ENCODE results near the gene HSD17B14. TPM values are rescaled to one million over a fixed set of nuclear protein-coding genes. Genes with fewer than 3 reads are reported as not detected.

Gene HSD17B14
- total and polyA plus RNA-seq, 2 experiments from 2014 or later, result 31.7 to 43.1 TPM

DNA sequence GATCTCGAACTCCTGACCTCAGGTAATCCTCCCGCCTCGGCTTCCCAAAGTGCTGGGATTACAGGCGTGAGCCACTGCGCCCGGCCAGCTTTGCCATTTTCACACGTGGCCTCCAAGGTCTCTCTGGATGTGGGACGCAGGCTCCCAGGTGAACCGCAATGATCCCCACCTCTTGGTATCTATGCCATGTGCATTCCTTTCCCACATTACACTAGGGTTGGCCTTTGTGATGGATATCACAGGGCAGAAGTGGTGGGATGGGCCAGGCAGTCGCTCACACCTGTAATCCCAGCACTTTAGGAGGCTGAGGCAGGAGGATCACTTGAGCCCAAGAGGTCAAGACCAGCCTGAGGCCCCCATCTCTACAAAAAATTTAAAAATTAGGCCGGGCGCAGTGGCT lies 58.6 kb downstream of the HSD17B14 start:
- DNase-seq (ENCODE audit: low read depth in 1 of 2, low spot score in 1 of 2), result no peak

DNA sequence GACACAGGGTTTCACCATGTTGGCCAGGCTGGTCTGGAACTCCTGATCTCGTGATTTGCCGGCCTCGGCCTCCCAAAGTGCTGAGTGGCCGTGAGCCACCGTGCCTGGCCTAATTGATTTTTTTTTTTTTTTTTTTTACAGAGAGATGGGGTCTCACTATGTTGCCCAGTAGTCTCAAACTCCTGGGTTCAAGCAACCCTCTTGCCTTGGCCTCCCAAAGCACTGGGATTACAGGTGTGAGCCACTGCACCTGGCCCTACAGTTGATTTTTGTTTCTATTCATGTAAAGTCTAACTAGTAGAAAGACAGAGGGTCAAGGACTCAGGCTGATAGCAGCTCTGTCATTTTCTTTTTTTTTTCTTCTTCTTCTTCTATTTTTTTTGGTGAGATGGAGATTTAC lies 59.2 kb downstream of the HSD17B14 start:
- Histone ChIP-seq H3K4me1 (ENCODE audit: low read depth) (no peaks in the 10 kb centered on the region), H3K9me3 (ENCODE audit: low read depth) (no peaks in the 10 kb centered on the region), H3K36me3 (no peaks in the 10 kb centered on the region), H3K4me3 (no peak overlapping the region), H3K27ac (no peak overlapping the region), H3K27me3 (no peaks in the 10 kb centered on the region)
- TF ChIP-seq, protein P1, sequence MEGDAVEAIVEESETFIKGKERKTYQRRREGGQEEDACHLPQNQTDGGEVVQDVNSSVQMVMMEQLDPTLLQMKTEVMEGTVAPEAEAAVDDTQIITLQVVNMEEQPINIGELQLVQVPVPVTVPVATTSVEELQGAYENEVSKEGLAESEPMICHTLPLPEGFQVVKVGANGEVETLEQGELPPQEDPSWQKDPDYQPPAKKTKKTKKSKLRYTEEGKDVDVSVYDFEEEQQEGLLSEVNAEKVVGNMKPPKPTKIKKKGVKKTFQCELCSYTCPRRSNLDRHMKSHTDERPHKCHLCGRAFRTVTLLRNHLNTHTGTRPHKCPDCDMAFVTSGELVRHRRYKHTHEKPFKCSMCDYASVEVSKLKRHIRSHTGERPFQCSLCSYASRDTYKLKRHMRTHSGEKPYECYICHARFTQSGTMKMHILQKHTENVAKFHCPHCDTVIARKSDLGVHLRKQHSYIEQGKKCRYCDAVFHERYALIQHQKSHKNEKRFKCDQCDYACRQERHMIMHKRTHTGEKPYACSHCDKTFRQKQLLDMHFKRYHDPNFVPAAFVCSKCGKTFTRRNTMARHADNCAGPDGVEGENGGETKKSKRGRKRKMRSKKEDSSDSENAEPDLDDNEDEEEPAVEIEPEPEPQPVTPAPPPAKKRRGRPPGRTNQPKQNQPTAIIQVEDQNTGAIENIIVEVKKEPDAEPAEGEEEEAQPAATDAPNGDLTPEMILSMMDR (IDR thresholded peaks at IDR 0.05; ENCODE audit: low read depth, low read length), result no peak
- DNase-seq (ENCODE audit: low read depth in 1 of 2, low spot score in 1 of 2), result no peak

More for the DNA sequence above, 58.6 kb downstream of the HSD17B14 start:
- H3K4me1 ChIP-seq (ENCODE audit: low read depth), result no peaks in the 10 kb centered on the region
- H3K27me3 ChIP-seq, result no peaks in the 10 kb centered on the region
- no peaks in the 10 kb centered on the region for H3K36me3 ChIP-seq
- TF ChIP-seq, protein P1 (IDR thresholded peaks at IDR 0.05; ENCODE audit: low read depth, low read length), result no peak
- no peak overlapping the region for H3K27ac ChIP-seq
- no peak overlapping the region for H3K4me3 ChIP-seq
- no peaks in the 10 kb centered on the region for H3K9me3 ChIP-seq (ENCODE audit: low read depth)

DNA sequence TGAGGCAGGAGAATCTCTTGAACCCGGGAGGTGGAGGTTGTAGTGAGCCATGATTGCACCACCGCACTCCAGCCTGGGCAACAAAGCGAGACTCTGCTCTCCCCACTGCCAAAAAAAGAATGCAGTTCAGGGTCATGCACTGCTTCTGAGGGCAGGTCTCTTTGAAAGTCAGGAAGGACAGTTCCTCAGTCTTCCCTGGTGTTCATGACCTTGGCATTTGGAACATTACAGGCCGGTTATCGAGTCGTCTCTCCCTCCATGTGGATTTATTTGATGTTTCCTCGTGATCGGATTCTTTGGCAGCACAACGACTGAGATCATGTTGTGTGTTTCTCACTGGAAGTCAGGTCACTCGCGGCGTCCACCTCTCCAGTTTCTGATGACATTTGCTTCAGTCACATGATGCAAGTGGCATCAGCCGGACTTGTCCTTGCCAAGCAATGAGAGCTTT lies 63.8 kb downstream of the HSD17B14 start:
- Histone ChIP-seq H3K4me1 (ENCODE audit: low read depth) (no peaks in the 10 kb centered on the region), H3K27ac (no peak overlapping the region), H3K9me3 (ENCODE audit: low read depth) (no peaks in the 10 kb centered on the region), H3K4me3 (no peak overlapping the region), H3K27me3 (no peaks in the 10 kb centered on the region), H3K36me3 (no peaks in the 10 kb centered on the region)
- DNase-seq (ENCODE audit: low read depth in 1 of 2, low spot score in 1 of 2), result no peak
- TF ChIP-seq, protein P1 (IDR thresholded peaks at IDR 0.05; ENCODE audit: low read depth, low read length), result no peak

DNA sequence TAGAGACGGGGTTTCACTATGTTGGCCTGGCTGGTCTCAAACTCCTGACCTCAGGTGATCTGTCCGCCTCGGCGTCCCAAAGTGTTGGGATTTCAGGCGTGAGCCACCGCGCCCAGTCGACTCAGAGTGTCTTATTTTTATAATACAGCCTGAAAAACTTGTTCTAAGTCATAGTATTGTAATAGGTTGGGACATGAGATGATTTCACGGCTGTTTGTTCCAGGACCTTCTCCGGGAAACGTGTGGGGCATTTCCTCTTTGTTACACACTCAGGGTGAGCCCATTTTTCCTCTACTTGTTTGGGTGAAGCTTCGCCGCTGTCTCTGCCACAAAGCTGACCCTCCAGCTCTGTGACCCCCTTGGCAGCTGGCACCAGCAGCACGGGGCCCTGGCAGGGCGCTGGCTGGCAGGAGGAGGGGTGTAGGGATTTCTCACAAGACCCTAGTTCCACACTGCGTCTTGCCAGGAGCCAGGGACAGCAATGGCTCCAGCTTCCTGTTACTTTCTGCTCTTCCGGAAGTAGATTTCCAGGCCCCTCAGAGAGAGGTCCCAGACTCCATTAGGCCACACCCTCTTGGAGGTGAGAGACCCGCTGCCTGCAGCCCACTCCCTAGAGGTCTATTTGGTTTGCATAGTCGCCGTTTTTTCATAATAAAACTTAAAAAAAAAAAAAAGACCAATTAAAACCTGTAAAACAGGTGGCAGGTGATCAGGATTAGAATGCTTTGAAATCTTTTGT lies 65.4 kb downstream of the HSD17B14 start:
- TF ChIP-seq, protein P1 (IDR thresholded peaks at IDR 0.05; ENCODE audit: low read depth, low read length), result no peak
- no peak overlapping the region for H3K27ac ChIP-seq
- no peak for DNase-seq (ENCODE audit: low read depth in 1 of 2, low spot score in 1 of 2)
- H3K4me1 ChIP-seq (ENCODE audit: low read depth), result no peaks in the 10 kb centered on the region
- no peaks in the 10 kb centered on the region for H3K36me3 ChIP-seq
- H3K4me3 ChIP-seq, result no peak overlapping the region
- H3K27me3 ChIP-seq, result no peaks in the 10 kb centered on the region
- H3K9me3 ChIP-seq (ENCODE audit: low read depth), result no peaks in the 10 kb centered on the region

DNA sequence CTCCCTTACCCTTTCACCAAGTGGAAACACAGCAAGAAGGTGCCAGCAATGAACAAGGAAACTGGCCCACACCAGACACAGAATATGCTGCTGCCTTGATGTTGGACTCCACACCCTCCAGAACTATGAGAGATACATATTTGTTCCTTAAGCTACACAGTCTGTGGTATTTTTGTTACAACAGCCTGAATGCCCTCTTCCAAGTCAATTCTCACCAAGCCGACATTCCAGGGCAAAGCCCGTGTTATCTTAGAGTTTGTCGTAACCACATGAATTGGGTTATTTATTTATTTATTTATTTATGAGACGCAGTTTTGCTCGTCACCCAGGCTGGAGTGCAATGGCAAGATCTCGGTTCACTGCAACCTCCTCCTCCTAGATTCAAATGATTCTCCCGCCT lies 66.0 kb downstream of the HSD17B14 start:
- DNase-seq (ENCODE audit: low read depth in 1 of 2, low spot score in 1 of 2), result peak in 1 of 2 donors; percentile 88
- Histone ChIP-seq H3K9me3 (ENCODE audit: low read depth) (no peaks in the 10 kb centered on the region), H3K27ac (no peak overlapping the region), H3K27me3 (no peaks in the 10 kb centered on the region), H3K4me1 (ENCODE audit: low read depth) (no peaks in the 10 kb centered on the region), H3K4me3 (no peak overlapping the region), H3K36me3 (no peaks in the 10 kb centered on the region)
- TF ChIP-seq, protein P1 (IDR thresholded peaks at IDR 0.05; ENCODE audit: low read depth, low read length), result no peak
